Measurements from ENCODE around the gene SENP3. TPM values are rescaled to one million over a fixed set of nuclear protein-coding genes. Genes with fewer than 3 reads are reported as not detected.

SENP3 gene
- polyA plus RNA-seq, 3 donors, result 85.5 to 93.2 (median 91.8) TPM

- no peak for DNase-seq (ENCODE audit: low read depth in 3 of 3, low spot score in 2 of 3)
These were observed 6.3 kb upstream of the SENP3 start for GRCh38 chr17:7555320-7555948.

- no peak for DNase-seq (ENCODE audit: low read depth in 3 of 3, low spot score in 2 of 3)
These were observed 5.1 kb upstream of the SENP3 start for GRCh38 chr17:7556627-7557026.

GRCh38 chr17:7557147-7557764, 4.5 kb upstream of the SENP3 start:
- no peak for DNase-seq (ENCODE audit: low read depth in 3 of 3, low spot score in 2 of 3)

GRCh38 chr17:7557775-7558543, 3.8 kb upstream of the SENP3 start:
- no peak for DNase-seq (ENCODE audit: low read depth in 3 of 3, low spot score in 2 of 3)

GRCh38 chr17:7558544-7559319, 3.0 kb upstream of the SENP3 start, which contains the start of gene TNFSF13:
TSS of gene TNFSF13 (plus strand) at chr17:7558750. CDS start at chr17:7559040, 290 bp downstream.
- DNase-seq (ENCODE audit: low read depth in 3 of 3, low spot score in 2 of 3), result no peak

- no peak for DNase-seq (ENCODE audit: low read depth in 3 of 3, low spot score in 2 of 3)
These were observed 2.2 kb upstream of the SENP3 start for GRCh38 chr17:7559320-7560171.

GRCh38 chr17:7560172-7561027, 1.3 kb upstream of the SENP3 start:
- peak in 1 of 3 donors; percentile 67 for DNase-seq (ENCODE audit: low read depth in 3 of 3, low spot score in 2 of 3)

- DNase-seq (ENCODE audit: low read depth in 3 of 3, low spot score in 2 of 3), result peak in 2 of 3 donors; percentile 74 to 77
These were observed 617 bp upstream of the SENP3 start for GRCh38 chr17:7561028-7561575.

GRCh38 chr17:7562208-7562605, 488 bp downstream of the SENP3 start:
- DNase-seq (ENCODE audit: low read depth in 3 of 3, low spot score in 2 of 3), result no peak

- DNase-seq (ENCODE audit: low read depth in 3 of 3, low spot score in 2 of 3), result no peak
These were observed 1.6 kb downstream of the SENP3 start for GRCh38 chr17:7563115-7563869.

- no peak for DNase-seq (ENCODE audit: low read depth in 3 of 3, low spot score in 2 of 3)
These were observed 7.9 kb downstream of the SENP3 start for GRCh38 chr17:7569571-7569970.

- no peak for DNase-seq (ENCODE audit: low read depth in 3 of 3, low spot score in 2 of 3)
These were observed 8.6 kb downstream of the SENP3 start for GRCh38 chr17:7570351-7570750.

GRCh38 chr17:7572338-7572587, 10.5 kb downstream of the SENP3 start:
- peak in 1 of 3 donors; percentile 96 for DNase-seq (ENCODE audit: low read depth in 3 of 3, low spot score in 2 of 3)

- peak in 2 of 3 donors; percentile 96 to 98 for DNase-seq (ENCODE audit: low read depth in 3 of 3, low spot score in 2 of 3)
These were observed 11.0 kb downstream of the SENP3 start for GRCh38 chr17:7572588-7573323.

GRCh38 chr17:7573324-7574080, 11.8 kb downstream of the SENP3 start:
- DNase-seq (ENCODE audit: low read depth in 3 of 3, low spot score in 2 of 3), result peak in 2 of 3 donors; percentile 65 to 77

GRCh38 chr17:7574176-7574953, 12.6 kb downstream of the SENP3 start:
- DNase-seq (ENCODE audit: low read depth in 3 of 3, low spot score in 2 of 3), result no peak

Measured in right renal cortex interstitium (tissue), 3 donors.